ENCODE measurements around the gene SND1. TPM values are rescaled to one million over a fixed set of nuclear protein-coding genes. Genes with fewer than 3 reads are reported as not detected.

Gene SND1
- total and polyA plus RNA-seq, 2 of the 4 experiments (the other 2 are of a cell fraction): 154 to 294 TPM

GRCh38 chr7:127950233-127950935, 298.4 kb downstream of the SND1 start:
- Histone ChIP-seq H3K23ac (ENCODE audit: low read depth, low read length) (no peak overlapping the region), H3K27me3 (ENCODE audit: control insufficient read depth, insufficient read depth, low read length) (no peaks in the 10 kb centered on the region), H2BK5ac (ENCODE audit: low read depth, low read length, poor library complexity, severe bottlenecking) (no peak overlapping the region), H3K18ac (ENCODE audit: low read depth, low read length) (no peak overlapping the region), H3K14ac (replicated peaks; ENCODE audit: low read depth, low read length) (no peak overlapping the region; the same call in 1 of the 2 replicates), H4K20me1 (ENCODE audit: insufficient read depth, low read length) (peaks cover 21% of the 10 kb centered on the region; the same call in 1 of the 2 replicates), H3K79me1 (ENCODE audit: low read depth in 1 of 2, low read length in 2 of 2) (peaks cover 44 to 67% of the 10 kb centered on the region in 2 experiments), H4K8ac (ENCODE audit: low read depth in 2 of 2, low read length in 2 of 2) (no peak overlapping the region), H3K9me1 (ENCODE audit: insufficient read depth, low read length) (peaks cover 4% of the 10 kb centered on the region; the same call in 1 of the 2 replicates), H3K56ac (ENCODE audit: extremely low read depth, insufficient read depth, low read length) (no peak overlapping the region), H4K5ac (ENCODE audit: low read depth, low read length) (no peak overlapping the region), H3K9ac (ENCODE audit: low read depth, low read length) (no peak overlapping the region), H2AFZ (replicated peaks; ENCODE audit: low read length, poor library complexity) (no peak overlapping the region), H2AK5ac (ENCODE audit: low read depth, low read length) (no peak overlapping the region), H3K9me3 (ENCODE audit: control insufficient read depth, insufficient read depth, low read length) (no peaks in the 10 kb centered on the region), H2BK120ac (ENCODE audit: low read depth, low read length) (no peak overlapping the region), H3K36me3 (ENCODE audit: control insufficient read depth, insufficient read depth, low read length) (peaks cover 2% of the 10 kb centered on the region; the same call in 1 of the 2 replicates), H3K4me3 (ENCODE audit: insufficient read depth, low read depth, low read length) (no peak overlapping the region), H2BK20ac (ENCODE audit: low read depth, low read length) (no peak overlapping the region), H3K4me1 (ENCODE audit: control insufficient read depth, insufficient read depth, low read length) (peaks cover 6% of the 10 kb centered on the region), H3K4me2 (ENCODE audit: low read depth, low read length) (no peak overlapping the region), H3K4ac (ENCODE audit: low read depth, low read length) (no peak overlapping the region), H2AK9ac (replicated peaks; ENCODE audit: low read depth, low read length, poor library complexity) (no peak overlapping the region), H3K27ac (ENCODE audit: insufficient read depth, low read length) (no peak overlapping the region), H4K91ac (ENCODE audit: insufficient read depth, low read depth, low read length) (no peak overlapping the region), H2BK15ac (ENCODE audit: low read depth, low read length) (no peak overlapping the region)
- dilution Hi-C loops (cut with HindIII; ENCODE audit: low sequenced_read_pairs, unreplicated experiment) (no loop called here), intact Hi-C loops (cut with micrococcal nuclease) (no loop called here), in situ Hi-C loops (cut with MboI; ENCODE audit: low sequenced_read_pairs) (no loop called here)
- DNase-seq: no peak
- no peak for TF ChIP-seq RFX5 (IDR thresholded peaks at IDR 0.05; ENCODE audit: low read depth, low read length)
- TF ChIP-seq NFE2L2 (IDR thresholded peaks at IDR 0.05; ENCODE audit: low read depth, low read length): no peak
- no peak for TF ChIP-seq POLR2A (IDR thresholded peaks at IDR 0.05; ENCODE audit: low read depth, low read length)
- no peak for TF ChIP-seq MXI1 (IDR thresholded peaks at IDR 0.05; ENCODE audit: borderline replicate concordance, low read depth, low read length)
- TF ChIP-seq MAZ (IDR thresholded peaks at IDR 0.05; ENCODE audit: borderline replicate concordance, low read depth, low read length): no peak
- no peak for TF ChIP-seq USF2 (IDR thresholded peaks at IDR 0.05; ENCODE audit: low read depth, low read length)
- TF ChIP-seq BHLHE40 (IDR thresholded peaks at IDR 0.05; ENCODE audit: low read depth, low read length): no peak
- TF ChIP-seq RAD21 (IDR thresholded peaks at IDR 0.05; ENCODE audit: low read length): no peak
- no peak for TF ChIP-seq SMC3 (IDR thresholded peaks at IDR 0.05; ENCODE audit: low read depth, low read length)
- no peak for TF ChIP-seq FOS (IDR thresholded peaks at IDR 0.05; ENCODE audit: low read depth, low read length)
- TF ChIP-seq, protein P1, sequence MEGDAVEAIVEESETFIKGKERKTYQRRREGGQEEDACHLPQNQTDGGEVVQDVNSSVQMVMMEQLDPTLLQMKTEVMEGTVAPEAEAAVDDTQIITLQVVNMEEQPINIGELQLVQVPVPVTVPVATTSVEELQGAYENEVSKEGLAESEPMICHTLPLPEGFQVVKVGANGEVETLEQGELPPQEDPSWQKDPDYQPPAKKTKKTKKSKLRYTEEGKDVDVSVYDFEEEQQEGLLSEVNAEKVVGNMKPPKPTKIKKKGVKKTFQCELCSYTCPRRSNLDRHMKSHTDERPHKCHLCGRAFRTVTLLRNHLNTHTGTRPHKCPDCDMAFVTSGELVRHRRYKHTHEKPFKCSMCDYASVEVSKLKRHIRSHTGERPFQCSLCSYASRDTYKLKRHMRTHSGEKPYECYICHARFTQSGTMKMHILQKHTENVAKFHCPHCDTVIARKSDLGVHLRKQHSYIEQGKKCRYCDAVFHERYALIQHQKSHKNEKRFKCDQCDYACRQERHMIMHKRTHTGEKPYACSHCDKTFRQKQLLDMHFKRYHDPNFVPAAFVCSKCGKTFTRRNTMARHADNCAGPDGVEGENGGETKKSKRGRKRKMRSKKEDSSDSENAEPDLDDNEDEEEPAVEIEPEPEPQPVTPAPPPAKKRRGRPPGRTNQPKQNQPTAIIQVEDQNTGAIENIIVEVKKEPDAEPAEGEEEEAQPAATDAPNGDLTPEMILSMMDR (conservative IDR thresholded peaks at IDR 0.05; ENCODE audit: low read depth, low read length): no peak
- no peak for TF ChIP-seq RCOR1 (IDR thresholded peaks at IDR 0.05; ENCODE audit: insufficient replicate concordance, low read length)
- no peak for TF ChIP-seq MAFK (IDR thresholded peaks at IDR 0.05; ENCODE audit: low read depth, low read length)
- no peak for TF ChIP-seq CHD1 (IDR thresholded peaks at IDR 0.05; ENCODE audit: low read depth, low read length)
- TF ChIP-seq CEBPB (IDR thresholded peaks at IDR 0.05; ENCODE audit: low read depth, low read length): no peak
- TF ChIP-seq, protein P2, sequence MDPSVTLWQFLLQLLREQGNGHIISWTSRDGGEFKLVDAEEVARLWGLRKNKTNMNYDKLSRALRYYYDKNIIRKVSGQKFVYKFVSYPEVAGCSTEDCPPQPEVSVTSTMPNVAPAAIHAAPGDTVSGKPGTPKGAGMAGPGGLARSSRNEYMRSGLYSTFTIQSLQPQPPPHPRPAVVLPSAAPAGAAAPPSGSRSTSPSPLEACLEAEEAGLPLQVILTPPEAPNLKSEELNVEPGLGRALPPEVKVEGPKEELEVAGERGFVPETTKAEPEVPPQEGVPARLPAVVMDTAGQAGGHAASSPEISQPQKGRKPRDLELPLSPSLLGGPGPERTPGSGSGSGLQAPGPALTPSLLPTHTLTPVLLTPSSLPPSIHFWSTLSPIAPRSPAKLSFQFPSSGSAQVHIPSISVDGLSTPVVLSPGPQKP (IDR thresholded peaks at IDR 0.05; ENCODE audit: borderline replicate concordance, low read depth, low read length): no peak
- ATAC-seq (ENCODE audit: low read depth): no peak
- CTCF ChIA-PET: no interaction called here
- BruUV-seq (replicated peaks): no TSS peak
- 86% methylated on average over 2 of the region's 6 CpGs; no CpG with 5 or more reads in 1 of the 2 experiments for WGBS, 2 experiments (ENCODE audit: extremely low coverage in 2 of 2, insufficient read length in 1 of 2)
- POLR2A ChIA-PET (ENCODE audit: unreplicated experiment): no interaction called here
